VCaP (cell line): ENCODE data around the gene QSOX2.
"Not testable (repeated sequence)": the region's sequence is repeated elsewhere in the genome, so short reads cannot be mapped to it uniquely, and the experiment has no call there.

Experiments used
- H3K27ac ChIP-seq: fragments of 450-650 bp; 2 replicates; pipeline ENCODE4 v1.5.1; 2017
- CTCF ChIP-seq: fragments of 450-650 bp; conservative IDR thresholded peaks from 2 replicates; pipeline ENCODE4 v1.5.1; 2017; ENCODE audit warnings: mild to moderate bottlenecking, moderate library complexity

The QSOX2 gene

GRCh38 chr9:136241542-136241941, 4.1 kb downstream of the QSOX2 start:
- no peak overlapping the region for H3K27ac ChIP-seq
- TF ChIP-seq CTCF, result no peak

- no peak overlapping the region for H3K27ac ChIP-seq
These were observed 4.7 kb downstream of the QSOX2 start for GRCh38 chr9:136240941-136241340.

GRCh38 chr9:136239983-136240330, 5.7 kb downstream of the QSOX2 start:
- no peak overlapping the region; the same call in 1 of the 2 replicates for H3K27ac ChIP-seq
- no peak for TF ChIP-seq CTCF

More at GRCh38 chr9:136240941-136241340, 4.7 kb downstream of the QSOX2 start:
- no peak for TF ChIP-seq CTCF

- peak overlapping the region; percentile 36 for H3K27ac ChIP-seq
- TF ChIP-seq CTCF, result no peak
These were observed 6.3 kb downstream of the QSOX2 start for GRCh38 chr9:136239135-136239982.

GRCh38 chr9:136238342-136238732, 7.3 kb downstream of the QSOX2 start:
- H3K27ac ChIP-seq, result peak overlapping the region; percentile 36
- TF ChIP-seq CTCF, result no peak

GRCh38 chr9:136237486-136238341, 7.9 kb downstream of the QSOX2 start:
- no peak overlapping the region for H3K27ac ChIP-seq
- no peak for TF ChIP-seq CTCF

- H3K27ac ChIP-seq, result not testable (repeated sequence)
These were observed 8.9 kb downstream of the QSOX2 start for GRCh38 chr9:136236471-136237410.
